ENCODE measurements around the gene GPATCH4. TPM values are rescaled to one million over a fixed set of nuclear protein-coding genes. Genes with fewer than 3 reads are reported as not detected.

Gene GPATCH4
- total and polyA plus RNA-seq, 10 of the 15 experiments (the other 5 are each of a cell fraction or from before 2014, with no cell fraction given) = 35.5 to 111 (median 73.9) TPM

DNA sequence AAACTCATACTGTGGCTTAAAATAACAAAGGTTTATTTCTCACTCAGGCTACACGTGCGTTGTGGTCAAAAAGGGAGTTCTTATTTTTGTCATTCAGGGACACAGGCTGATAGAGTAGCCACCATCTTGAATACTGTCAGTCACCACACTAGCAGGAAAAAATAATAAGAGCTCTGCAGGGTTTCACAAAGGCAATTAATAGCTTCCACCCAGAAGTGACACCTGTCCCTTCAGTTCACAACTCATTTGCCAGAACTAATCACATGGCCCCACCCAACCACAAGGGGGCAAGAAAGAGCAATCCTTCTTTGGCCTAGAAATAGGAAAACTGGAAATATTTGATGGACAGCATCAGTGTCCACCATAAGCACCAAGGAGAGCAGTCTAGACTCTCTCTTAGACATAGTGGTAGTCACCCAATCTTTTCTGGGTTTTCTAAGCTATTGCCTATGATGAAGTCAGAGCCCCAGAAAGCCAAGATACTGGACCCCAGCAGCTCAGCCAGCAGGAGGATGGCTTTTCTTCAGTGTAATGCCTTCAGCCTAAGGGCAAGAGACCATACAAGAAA is 26.1 kb upstream of the GPATCH4 start (continued):
- TF ChIP-seq BCL3 (IDR thresholded peaks at IDR 0.05; ENCODE audit: borderline replicate concordance, insufficient read depth, low read depth, low read length, poor library complexity, severe bottlenecking) = no peak
- peak; percentile 46; the same call in 1 of the 2 replicates for TF ChIP-seq RAD51 (IDR thresholded peaks at IDR 0.05)
- TF ChIP-seq CHD1 (IDR thresholded peaks at IDR 0.05; ENCODE audit: low read depth, low read length) = no peak
- TF ChIP-seq MTA3 (IDR thresholded peaks at IDR 0.05; ENCODE audit: borderline replicate concordance, low read length) = no peak
- no peak for TF ChIP-seq ZNF24 (IDR thresholded peaks at IDR 0.05)
- TF ChIP-seq SREBF2 (IDR thresholded peaks at IDR 0.05; ENCODE audit: low read length) = no peak
- TF ChIP-seq, protein P1, sequence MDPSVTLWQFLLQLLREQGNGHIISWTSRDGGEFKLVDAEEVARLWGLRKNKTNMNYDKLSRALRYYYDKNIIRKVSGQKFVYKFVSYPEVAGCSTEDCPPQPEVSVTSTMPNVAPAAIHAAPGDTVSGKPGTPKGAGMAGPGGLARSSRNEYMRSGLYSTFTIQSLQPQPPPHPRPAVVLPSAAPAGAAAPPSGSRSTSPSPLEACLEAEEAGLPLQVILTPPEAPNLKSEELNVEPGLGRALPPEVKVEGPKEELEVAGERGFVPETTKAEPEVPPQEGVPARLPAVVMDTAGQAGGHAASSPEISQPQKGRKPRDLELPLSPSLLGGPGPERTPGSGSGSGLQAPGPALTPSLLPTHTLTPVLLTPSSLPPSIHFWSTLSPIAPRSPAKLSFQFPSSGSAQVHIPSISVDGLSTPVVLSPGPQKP (IDR thresholded peaks at IDR 0.05; ENCODE audit: low read depth, low read length) = no peak
- no peak for TF ChIP-seq NFIC (IDR thresholded peaks at IDR 0.05; ENCODE audit: low read depth, low read length)
- TF ChIP-seq SMC3 (IDR thresholded peaks at IDR 0.05; ENCODE audit: borderline replicate concordance, low read length) = peak; percentile 53; the same call in 1 of the 2 replicates
- no peak for TF ChIP-seq POLR2AphosphoS5 (IDR thresholded peaks at IDR 0.05; ENCODE audit: low read length)
- no peak for TF ChIP-seq EP300 (IDR thresholded peaks at IDR 0.05; ENCODE audit: borderline replicate concordance in 1 of 2, control insufficient read depth in 1 of 2, low read depth in 2 of 2, low read length in 2 of 2)
- TF ChIP-seq BHLHE40 (IDR thresholded peaks at IDR 0.05; ENCODE audit: borderline replicate concordance in 1 of 2, low read depth in 2 of 2, low read length in 1 of 2) = peak; percentile 53 to 64; a peak in 2 of 4 replicates
- no peak for TF ChIP-seq POLR2AphosphoS2 (IDR thresholded peaks at IDR 0.05; ENCODE audit: low read depth, low read length)
- no peak for TF ChIP-seq HCFC1 (IDR thresholded peaks at IDR 0.05; ENCODE audit: low read length)
- TF ChIP-seq, protein P2, sequence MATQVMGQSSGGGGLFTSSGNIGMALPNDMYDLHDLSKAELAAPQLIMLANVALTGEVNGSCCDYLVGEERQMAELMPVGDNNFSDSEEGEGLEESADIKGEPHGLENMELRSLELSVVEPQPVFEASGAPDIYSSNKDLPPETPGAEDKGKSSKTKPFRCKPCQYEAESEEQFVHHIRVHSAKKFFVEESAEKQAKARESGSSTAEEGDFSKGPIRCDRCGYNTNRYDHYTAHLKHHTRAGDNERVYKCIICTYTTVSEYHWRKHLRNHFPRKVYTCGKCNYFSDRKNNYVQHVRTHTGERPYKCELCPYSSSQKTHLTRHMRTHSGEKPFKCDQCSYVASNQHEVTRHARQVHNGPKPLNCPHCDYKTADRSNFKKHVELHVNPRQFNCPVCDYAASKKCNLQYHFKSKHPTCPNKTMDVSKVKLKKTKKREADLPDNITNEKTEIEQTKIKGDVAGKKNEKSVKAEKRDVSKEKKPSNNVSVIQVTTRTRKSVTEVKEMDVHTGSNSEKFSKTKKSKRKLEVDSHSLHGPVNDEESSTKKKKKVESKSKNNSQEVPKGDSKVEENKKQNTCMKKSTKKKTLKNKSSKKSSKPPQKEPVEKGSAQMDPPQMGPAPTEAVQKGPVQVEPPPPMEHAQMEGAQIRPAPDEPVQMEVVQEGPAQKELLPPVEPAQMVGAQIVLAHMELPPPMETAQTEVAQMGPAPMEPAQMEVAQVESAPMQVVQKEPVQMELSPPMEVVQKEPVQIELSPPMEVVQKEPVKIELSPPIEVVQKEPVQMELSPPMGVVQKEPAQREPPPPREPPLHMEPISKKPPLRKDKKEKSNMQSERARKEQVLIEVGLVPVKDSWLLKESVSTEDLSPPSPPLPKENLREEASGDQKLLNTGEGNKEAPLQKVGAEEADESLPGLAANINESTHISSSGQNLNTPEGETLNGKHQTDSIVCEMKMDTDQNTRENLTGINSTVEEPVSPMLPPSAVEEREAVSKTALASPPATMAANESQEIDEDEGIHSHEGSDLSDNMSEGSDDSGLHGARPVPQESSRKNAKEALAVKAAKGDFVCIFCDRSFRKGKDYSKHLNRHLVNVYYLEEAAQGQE (IDR thresholded peaks at IDR 0.05; ENCODE audit: low read depth, low read length) = no peak
- TF ChIP-seq RELB (IDR thresholded peaks at IDR 0.05; ENCODE audit: low read depth) = no peak
- no peak for TF ChIP-seq CREB1 (IDR thresholded peaks at IDR 0.05; ENCODE audit: low read depth)
- TF ChIP-seq, protein P3, sequence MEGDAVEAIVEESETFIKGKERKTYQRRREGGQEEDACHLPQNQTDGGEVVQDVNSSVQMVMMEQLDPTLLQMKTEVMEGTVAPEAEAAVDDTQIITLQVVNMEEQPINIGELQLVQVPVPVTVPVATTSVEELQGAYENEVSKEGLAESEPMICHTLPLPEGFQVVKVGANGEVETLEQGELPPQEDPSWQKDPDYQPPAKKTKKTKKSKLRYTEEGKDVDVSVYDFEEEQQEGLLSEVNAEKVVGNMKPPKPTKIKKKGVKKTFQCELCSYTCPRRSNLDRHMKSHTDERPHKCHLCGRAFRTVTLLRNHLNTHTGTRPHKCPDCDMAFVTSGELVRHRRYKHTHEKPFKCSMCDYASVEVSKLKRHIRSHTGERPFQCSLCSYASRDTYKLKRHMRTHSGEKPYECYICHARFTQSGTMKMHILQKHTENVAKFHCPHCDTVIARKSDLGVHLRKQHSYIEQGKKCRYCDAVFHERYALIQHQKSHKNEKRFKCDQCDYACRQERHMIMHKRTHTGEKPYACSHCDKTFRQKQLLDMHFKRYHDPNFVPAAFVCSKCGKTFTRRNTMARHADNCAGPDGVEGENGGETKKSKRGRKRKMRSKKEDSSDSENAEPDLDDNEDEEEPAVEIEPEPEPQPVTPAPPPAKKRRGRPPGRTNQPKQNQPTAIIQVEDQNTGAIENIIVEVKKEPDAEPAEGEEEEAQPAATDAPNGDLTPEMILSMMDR (IDR thresholded peaks at IDR 0.05 in 2 of 3, conservative IDR thresholded peaks at IDR 0.05 in 1 of 3; ENCODE audit: control insufficient read depth in 2 of 3, extremely low read depth in 1 of 3, insufficient read depth in 1 of 3, low read depth in 3 of 3, low read length in 3 of 3) = peak; percentile 61 to 68 (median 67)
- no peak for TF ChIP-seq POU2F2 (IDR thresholded peaks at IDR 0.05; ENCODE audit: borderline replicate concordance, low read depth, low read length)
- TF ChIP-seq SMAD1 (IDR thresholded peaks at IDR 0.05; ENCODE audit: low read depth, partially characterized antibody) = no peak
